OCI-LY7 (cell line): ENCODE measurements around the gene SRRM5.

ENCODE experiments used
- CTCF ChIP-seq: fragments of 200-600 bp; sonication (generic); conservative IDR thresholded peaks from 2 replicates; pipeline ENCODE4 v1.5.1; 2014; ENCODE audit warnings: mild to moderate bottlenecking, antibody characterized with exemption, low read length, moderate library complexity, mixed read lengths
- EZH2phosphoT487 ChIP-seq: fragments of 200-600 bp; sonication (generic); IDR thresholded peaks from 2 replicates; pipeline ENCODE4 v1.6.1; 2018; ENCODE audit warnings: low read depth, borderline replicate concordance, mild to moderate bottlenecking, mixed run types, antibody characterized with exemption, low read length, moderate library complexity, mixed read lengths

- TF ChIP-seq CTCF (0 out of 2 replicates have a peak, but pooled peaks have one; percentile 22), EZH2phosphoT487 (no peak)
These were observed 50.6 kb downstream of the SRRM5 start for GRCh38 chr19:43662487-43662886.
